NCI-H2081 (cell line): ENCODE results near the gene ZNF439.
"Not testable (repeated sequence)": the region's sequence is repeated elsewhere in the genome, so short reads cannot be mapped to it uniquely, and the experiment has no call there.

Source experiments
- DNase-seq, 2 experiments: peaks; one replicate each; lab custom pipeline; 2025; lab: John Stamatoyannopoulos, UW

The ZNF439 gene

DNA sequence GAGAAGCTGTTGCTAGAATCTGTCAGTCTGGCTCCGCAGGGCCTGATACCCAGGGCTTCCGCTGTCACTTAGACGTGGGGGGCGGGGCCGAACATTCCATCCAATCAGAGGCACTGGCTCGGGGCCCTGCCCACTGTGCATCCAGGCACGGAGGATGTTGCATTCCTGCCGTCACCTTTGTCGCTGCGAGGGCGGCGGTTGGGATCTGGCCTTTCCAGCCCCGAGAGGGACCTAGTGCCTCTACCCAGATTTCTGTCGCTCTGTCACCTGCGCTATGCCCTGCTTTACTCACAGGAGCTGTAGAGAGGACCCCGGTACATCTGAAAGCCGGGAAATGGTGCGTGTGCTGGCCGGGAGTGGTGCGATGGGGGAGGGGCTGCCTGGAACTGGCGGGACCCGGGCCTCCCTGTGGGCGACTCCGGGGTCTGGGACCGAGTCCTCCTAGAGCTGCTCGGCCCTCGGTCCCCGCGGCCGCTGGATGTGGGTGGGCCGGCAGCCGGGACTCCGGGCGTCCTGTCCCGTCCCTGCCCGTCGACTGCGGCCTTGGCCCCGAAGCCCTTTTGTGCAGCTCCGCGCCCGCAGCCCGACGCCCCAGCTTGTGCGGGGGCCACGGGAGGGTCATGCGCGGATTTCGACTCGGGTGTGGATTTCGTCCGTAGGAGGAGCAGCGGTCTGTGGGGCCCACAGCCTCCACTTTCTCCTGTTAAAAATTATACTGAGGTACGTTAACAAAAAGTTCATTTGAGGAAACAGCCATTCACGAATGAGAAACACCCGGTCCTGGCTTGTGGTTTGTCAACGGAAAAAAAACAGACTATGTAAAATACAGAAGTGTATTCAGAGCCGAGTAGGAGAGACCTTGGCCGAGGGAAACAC lies at the start of gene ZNF439:
TSS of gene ZNF439 (plus strand) at position 133 of the 876 bp plus-strand sequence. CDS start at position 275, 142 bp downstream.
- DNase-seq, result peak; percentile 89 to 93

DNA sequence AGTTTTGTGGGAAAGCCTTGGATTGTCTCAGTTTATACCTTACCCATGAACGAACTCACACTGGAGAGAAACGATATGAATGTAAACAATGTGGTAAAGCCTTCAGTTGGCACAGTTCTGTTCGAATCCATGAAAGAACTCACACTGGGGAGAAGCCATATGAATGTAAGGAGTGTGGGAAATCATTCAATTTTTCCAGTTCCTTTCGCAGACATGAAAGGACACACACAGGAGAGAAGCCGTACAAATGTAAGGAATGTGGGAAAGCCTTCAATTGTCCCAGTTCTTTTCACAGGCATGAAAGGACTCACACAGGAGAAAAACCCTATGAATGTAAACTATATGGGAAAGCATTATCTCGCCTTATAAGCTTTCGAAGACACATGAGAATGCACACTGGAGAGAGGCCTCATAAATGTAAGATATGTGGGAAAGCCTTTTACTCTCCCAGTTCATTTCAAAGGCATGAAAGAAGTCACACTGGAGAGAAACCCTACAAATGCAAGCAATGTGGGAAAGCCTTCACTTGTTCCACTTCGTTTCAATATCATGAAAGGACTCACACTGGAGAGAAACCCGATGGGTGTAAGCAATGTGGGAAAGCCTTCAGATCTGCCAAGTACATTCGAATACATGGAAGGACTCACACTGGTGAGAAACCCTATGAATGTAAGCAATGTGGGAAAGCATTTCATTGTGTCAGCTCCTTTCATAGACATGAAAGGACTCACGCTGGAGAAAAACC lies 42.0 kb upstream of the ZNF439 start:
- no peak for DNase-seq

DNA sequence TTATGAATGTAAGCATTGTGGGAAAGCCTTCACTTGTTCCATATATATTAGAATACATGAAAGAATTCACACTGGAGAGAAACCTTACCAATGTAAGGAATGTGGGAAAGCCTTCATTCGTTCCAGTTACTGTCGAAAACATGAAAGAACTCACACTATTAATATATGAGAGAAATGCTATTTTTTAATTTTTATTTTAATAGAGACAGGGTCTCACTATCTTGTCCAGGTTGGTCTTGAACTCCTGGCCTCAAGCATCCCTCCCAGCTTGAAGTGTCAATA lies 41.5 kb upstream of the ZNF439 start:
- no peak for DNase-seq

DNA sequence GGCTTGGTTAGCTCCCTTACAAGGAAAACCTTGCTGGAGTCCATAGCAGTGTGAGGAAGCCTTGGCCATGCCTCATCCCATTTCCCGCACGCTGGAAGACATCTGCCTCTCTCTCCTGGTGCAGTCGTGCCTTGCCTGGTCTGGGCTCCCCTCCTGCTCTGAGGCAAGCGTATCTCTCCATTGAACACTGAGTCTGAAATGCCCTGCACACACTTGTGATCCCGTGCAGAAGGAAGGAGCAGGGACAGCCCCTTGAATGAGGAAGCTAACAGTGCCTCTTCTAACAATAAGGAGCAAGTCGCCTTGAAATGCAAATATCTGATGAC lies 34.9 kb upstream of the ZNF439 start:
- no peak for DNase-seq

DNA sequence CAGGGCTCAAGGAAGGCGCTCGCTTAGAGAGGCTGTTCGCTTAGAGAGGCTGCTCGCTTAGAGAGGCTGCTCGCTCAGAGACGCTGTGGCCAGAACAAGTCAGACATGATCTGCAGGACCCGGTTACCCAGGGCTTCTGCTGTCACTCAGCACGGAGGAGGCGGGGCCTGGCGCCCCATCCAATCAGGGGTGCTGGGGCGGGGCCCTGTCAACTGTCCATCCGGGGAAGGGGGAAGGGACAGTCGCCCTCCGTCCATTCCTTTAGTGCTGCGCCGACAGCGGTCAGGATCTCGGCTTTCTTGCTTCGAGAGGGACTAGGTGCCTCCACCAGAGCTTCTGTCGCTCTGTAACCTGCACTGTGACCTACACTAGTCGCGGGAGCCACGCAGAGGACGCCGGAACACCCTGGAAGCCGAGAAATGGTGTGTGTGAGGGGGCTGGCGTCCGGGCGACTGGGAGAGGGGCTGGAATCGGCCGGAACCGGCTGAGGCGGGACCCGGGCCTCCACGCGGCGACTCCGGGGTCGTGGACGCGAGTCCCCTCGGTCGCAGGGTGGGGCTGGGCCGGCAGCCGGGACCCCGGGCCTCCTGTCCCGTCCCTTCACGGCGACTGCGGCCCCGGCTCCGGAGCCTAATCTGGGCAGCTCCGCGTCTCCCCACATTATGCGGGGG lies 34.4 kb upstream of the ZNF439 start, which contains the start of gene ZNF440:
TSS of gene ZNF440 (plus strand) at position 245 of the 671 bp plus-strand sequence. CDS start at position 420, 175 bp downstream.
- DNase-seq, result peak; percentile 88 to 93

DNA sequence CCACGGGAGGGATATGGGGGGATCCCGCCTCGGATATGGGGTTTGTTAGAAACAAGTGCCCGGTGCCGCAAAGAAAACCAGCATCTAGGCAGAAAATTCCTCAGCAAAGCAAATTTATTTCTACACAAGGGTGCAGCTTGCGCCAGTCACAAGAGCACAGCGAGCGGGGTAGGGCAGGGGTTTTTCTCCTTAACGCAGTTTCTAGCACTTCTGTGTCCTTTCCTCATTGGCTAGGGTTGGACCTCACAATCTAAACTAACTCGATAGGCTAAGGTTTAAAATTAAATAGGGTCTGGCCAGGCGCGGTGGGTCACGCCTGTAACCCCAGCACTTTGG lies 33.9 kb upstream of the ZNF439 start:
- no peak for DNase-seq

DNA sequence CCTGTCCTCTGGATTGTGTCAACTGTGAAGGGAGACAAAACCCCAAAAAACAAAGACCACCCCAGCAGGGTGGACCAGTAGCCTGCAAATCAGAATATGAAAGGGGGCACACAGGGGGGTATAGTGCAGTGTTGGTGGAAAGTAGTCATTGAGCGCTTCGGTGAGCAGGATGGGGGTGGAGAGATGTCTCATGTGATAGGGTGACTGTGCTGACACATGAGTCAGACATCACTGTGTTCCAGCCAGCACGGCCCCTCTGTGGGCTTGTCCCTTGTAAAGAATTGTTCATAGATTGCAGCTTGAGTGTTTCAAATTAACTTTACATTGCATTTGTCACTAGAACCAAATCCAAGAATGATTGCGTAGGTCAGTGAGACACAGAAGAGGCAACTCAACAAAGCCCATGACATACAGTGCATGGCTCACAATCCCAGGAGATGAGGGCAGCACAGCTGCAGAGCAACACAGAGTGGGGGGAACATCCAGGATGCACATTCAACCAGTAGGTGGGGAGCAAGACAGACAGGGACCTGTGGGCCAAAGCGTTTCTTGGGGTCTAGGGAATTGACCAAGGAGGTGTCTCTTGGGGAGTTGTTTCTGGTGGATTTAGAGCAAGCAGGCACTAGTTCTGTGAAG lies 26.9 kb upstream of the ZNF439 start:
- no peak for DNase-seq

DNA sequence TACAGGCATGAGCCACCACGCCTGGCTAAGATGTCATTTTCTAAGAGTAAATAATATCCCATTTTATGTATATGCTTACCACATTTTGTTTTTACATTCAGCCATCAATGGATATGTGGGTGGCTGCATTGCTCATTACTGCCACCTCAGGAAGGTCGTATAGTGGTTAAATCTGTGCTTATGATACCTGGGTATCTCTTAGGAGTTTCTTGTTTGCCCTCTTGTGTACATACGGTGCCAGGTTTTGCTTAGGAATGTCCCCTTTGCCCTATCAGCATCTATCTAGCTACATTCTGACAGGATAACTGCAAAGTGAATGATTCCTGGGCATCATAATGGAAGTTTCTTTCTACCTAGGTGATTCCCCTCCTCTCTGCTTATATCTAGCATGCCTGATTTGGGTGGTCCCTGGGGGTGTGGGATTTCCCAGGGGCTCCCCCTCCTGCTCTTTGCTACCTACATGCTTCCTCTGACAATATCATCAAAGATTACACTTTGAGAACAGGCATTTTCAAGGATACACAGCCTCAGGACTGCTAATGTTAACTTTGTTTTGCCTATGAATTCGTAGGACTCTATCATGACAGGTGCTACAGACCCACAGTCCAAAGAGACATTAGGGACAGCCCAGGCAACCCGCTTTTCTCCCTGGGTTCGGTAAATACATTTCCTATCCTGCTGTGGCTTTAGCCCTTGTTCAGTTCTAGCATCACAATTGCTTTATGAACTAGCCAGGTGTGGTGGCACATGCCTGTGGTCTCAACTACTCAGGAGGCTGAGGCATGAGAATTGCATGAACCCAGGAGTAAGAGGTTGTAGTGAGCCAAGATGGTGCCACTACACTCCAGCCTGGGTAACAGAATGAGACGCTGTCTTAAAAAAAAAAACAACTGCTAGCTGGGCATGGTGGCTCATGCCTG lies 19.3 kb upstream of the ZNF439 start:
- DNase-seq, result not testable (repeated sequence)

DNA sequence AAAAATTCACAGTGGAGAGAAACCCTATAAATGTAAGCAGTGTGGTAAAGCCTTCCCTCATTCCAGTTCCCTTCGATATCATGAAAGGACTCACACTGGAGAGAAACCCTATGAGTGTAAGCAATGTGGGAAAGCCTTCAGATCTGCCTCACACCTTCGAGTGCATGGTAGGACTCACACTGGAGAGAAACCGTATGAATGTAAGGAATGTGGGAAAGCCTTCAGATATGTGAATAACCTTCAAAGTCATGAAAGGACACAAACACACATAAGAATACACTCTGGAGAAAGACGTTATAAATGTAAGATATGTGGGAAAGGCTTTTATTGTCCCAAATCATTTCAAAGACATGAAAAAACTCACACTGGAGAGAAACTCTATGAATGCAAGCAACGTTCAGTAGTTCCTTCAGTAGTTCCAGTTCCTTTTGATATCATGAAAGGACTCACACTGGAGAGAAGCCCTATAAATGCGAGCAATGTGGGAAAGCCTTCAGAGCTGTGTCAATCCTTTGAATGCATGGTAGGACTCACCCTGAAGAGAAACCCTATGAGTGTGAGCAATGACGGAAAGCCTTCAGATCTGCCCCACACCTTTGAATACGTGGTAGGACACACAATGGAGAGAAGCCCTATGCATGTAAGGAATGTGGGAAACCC lies 16.1 kb upstream of the ZNF439 start:
- DNase-seq, result no peak

DNA sequence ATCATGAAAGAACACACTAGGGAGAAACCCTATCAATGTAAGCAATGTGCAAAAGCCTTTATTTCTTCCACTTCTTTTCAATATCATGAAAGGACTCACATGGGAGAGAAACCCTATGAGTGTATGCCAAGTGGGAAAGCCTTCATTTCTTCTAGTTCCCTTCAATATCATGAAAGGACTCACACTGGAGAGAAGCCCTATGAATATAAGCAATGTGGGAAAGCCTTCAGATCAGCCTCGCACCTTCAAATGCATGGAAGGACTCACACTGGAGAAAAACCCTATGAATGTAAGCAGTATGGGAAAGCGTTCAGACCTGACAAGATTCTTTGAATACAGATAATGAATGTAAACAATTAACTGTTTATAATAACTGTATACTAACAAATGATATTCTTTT lies 15.0 kb upstream of the ZNF439 start:
- no peak for DNase-seq

DNA sequence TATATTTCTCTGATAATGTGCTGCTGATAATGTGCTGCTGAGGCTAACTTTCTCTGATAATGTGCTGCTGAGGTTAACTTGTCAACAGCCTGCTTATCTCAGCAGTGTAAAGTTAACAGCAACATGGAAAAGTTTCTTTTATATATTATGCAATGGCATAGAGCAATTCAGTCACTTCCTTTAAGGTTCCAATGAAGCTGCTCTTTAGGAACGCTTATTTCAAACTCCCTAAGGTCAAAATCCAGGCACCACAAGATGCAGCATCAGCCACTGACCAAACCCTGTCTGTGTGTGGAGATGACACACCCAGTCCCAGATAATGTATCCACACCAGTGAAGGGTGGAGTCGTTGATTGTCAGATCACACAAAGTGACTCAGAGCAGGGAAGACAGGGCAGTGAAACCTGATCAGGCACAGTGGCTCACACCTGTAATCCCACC lies 12.9 kb upstream of the ZNF439 start:
- DNase-seq, result not testable (repeated sequence)

DNA sequence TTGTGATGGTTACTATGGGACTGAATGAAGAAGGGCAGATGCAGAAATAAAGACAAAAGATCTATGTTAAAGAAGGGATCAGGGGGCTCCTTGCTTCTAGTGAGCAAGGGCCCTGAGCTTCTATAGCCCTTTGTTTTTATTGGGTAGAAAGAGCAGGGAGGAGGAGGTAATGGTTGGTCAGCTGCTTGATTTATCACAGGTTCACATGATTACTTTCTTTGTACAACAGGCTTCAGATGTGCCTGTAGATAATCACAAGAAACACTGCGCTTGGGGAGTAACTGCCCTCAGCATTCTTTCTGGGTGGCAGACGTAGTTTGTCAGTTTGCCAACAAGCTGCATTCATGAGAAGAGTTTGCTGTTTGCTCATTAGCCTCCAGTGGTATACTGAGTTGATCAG lies 4.8 kb upstream of the ZNF439 start:
- DNase-seq, result no peak

DNA sequence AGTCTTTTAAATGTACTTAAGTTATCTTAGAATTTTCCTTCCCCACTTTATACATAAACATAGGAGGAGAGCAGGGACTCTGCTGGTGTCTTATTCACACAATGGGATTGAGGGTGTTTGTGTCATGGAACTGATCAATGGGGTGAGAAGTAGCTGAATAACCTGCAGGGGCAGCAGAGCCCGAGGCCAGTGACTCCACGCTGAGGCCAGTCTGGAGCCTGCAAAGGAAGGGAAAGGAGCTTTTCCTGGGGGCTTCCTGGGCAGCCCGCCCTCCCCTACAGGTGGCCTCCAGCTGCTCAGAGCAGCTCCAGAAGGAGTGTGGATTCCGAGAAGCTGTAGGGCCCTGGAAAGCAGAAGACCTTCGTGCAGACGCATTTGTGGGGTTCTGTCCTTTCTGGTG lies 911 bp upstream of the ZNF439 start:
- not testable (repeated sequence) for DNase-seq

DNA sequence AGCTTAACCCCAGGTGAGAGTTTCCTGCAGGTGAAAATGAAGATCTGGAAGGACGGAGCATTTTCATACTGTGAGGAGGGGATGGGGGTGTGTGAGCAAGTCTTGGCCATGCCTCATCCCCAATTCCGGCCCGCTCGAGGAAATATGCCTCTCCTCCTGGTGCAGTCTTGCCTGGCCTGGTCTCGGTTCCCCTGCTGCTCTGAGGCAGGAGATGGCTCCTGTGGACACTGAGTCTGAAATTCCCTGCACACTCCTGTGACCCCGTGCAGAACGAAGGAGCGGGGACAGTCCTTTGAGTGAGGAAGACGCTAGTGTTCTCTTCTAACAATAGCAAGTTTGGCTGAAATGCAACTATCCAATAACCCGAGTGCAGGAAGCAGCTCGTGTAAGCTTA lies 329 bp upstream of the ZNF439 start:
- no peak for DNase-seq

DNA sequence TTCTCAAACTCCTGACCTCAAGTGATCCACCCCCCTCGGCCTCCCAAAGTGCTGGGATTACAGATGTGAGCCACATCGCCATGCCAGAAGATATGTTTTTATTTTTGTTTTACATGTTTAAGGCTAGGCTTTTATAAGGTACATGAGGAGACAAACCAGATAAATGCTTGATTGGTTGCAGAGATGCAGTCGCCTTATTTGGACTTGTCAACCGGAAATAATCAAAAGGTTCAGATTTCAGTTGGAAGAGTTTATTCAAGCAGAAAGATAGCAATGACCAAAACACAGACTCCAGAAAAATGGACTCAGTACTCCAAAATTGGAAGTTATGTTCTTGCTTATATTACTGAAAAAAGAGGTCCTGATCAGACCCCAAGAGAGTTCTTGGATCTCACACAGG lies 1.8 kb downstream of the ZNF439 start:
- not testable (repeated sequence) for DNase-seq

DNA sequence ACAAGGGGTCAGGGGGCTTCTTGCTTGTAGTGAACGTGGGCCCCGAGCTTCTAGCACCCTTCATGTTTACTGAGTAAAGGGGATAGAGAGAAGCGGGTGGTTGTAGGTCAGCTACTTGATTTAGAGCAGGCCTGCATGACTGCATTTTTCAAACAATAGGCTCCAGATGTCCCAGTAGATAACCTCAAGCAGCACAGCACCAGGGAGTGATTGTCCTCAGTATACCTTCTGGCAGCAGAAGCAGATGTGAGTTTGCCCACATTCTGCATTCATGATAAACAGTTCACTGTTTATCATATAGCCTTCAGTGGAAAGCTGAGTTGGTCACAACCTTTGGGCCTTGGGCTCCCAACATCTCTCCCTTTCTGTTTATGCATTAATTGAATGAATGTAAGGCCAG lies 4.8 kb downstream of the ZNF439 start:
- no peak for DNase-seq

DNA sequence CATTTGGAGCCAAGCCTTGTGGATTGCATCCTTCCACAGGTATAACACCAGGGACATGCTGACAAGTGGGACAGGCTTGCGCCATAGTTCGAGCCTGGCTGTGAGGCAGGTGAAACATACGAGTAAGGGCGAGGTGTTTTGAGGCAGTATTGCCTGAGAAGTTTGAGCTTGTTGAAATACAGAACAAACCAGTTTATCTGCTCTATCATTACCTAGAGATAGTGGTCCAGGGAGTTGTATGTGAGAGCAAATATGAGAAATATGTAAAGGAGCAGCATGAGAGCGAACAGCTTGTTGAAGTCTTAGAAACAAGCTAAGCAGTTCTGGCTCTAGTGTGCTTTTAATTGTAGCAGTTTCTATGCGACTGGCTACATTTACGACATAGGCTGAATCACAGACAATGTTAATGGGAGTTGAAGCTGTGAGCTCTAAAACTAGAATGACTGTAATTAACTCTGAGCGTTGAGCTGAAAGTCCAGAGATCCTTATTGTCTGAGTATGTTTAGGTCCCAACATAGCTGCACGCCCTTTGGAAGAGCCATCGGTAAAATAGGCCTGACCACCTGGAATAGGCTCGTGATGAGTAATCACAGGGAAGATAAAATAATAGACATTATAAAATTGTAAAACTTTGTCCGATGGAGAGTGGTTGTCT lies 8.2 kb downstream of the ZNF439 start:
- no peak for DNase-seq

DNA sequence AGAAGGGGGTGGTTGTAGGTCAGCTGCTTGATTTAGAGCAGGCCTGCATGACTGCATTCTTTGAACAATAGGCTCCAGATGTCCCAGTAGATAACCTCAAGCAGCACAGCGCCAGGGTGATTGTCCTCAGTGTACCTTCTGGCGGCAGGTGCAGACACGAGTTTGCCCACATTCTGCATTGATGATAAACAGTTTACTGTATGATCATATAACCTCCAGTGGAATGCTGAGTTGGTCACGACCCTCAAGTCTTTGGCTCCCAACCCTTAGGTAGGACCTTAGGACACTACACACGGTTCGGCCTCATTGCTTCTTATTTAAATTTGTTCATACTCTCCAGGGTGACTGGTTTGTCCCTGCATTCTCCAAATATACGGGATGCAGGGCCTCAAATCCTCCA lies 12.2 kb downstream of the ZNF439 start:
- no peak for DNase-seq

DNA sequence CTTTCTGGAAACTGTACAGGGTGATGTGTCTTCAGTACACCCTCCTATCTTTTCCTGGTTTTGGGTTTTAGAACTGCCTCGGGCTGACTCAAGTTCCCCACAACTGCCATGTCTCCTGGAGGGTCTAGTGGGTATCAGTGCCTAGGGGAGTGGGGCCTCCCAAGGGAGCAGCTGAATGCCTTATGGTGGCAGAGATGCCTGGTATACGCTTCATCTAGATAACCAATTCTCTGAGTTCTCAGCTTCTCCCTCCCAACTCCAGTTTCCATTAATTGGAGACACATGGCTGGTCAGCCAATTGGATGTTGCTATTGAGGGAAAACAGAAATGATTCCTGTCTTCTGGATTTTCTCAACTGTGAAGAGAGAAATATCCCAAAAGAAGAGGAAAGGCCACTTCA lies 12.8 kb downstream of the ZNF439 start:
- DNase-seq, result no peak

DNA sequence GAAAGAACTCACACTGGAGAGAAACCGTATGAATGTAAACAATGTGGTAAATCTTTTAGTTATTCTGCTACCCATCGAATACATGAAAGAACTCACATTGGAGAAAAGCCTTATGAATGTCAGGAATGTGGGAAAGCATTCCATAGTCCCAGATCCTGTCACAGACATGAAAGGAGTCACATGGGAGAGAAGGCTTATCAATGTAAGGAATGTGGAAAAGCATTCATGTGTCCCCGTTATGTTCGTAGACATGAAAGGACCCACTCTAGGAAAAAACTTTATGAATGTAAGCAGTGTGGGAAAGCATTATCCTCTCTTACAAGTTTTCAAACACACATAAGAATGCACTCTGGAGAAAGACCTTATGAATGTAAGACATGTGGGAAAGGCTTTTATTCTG lies 19.2 kb downstream of the ZNF439 start:
- DNase-seq, result not testable (repeated sequence)
